GM12878 (cell line): ENCODE data around the gene ZNF469. TPM values are rescaled to one million over a fixed set of nuclear protein-coding genes. Genes with fewer than 3 reads are reported as not detected.

ENCODE experiments used
- ATAC-seq: fragments of 200-7000 bp; cut with Tn5 transposase; 3 replicates; pipeline ENCODE4 v1.9.1; 2020; ENCODE audit warnings: mild to moderate bottlenecking, moderate library complexity
- BruUV-seq: library from RNA; stranded (reverse); fragments of 400-500 nt; replicated peaks from 2 replicates; lab custom pipeline; 2021; lab: Mats Ljungman, UMichigan
- CTCF ChIA-PET: fragments of 300-600 bp; sonication (Branson Sonifier 250); formaldehyde crosslinking; extraction: SDS; loops from one replicate; lab custom pipeline; 2021; ENCODE audit warnings: inconsistent platforms; lab: Yijun Ruan, JAX
- POLR2A ChIA-PET: fragments of 350-600 bp; formaldehyde crosslinking; extraction: SDS; loops from one replicate; lab custom pipeline; 2021; ENCODE audit warnings: inconsistent platforms; lab: Charles Lee
- RAD21 ChIA-PET: fragments of 300-600 bp; sonication (Branson Sonifier 250); formaldehyde crosslinking; loops from one replicate; lab custom pipeline; 2023; ENCODE audit warnings: antibody characterized with exemption; ENCODE audit not compliant: unreplicated experiment; lab: Charles Lee
- SMC1A ChIA-PET: fragments of 300-600 bp; sonication (Branson Sonifier 250); formaldehyde crosslinking; loops from one replicate; lab custom pipeline; 2023; ENCODE audit not compliant: unreplicated experiment, uncharacterized antibody; lab: Charles Lee
- DNase-seq: peaks from one replicate; pipeline ENCODE4 v3.0.0-alpha.2; 2011; ENCODE audit warnings: low read depth, low spot score
- FAIRE-seq: peaks from 3 replicates; lab custom pipeline; 2011; peaks lifted over from hg19 to GRCh38; lab: Jason Lieb, UNC
- H2AFZ ChIP-seq: 2 replicates; pipeline ENCODE4 v1.6.0; 2011; ENCODE audit warnings: low read depth, low read length, control low read depth; ENCODE audit not compliant: control insufficient read depth
- H3K27ac ChIP-seq: 2 replicates; pipeline ENCODE4 v1.5.1; 2011; ENCODE audit warnings: control low read depth; ENCODE audit not compliant: control insufficient read depth, insufficient read depth
- H3K27me3 ChIP-seq, 2 experiments: replicated peaks in 1 of 2; 2 replicates each; pipeline versions ENCODE4 v1.6.0 to v1.6.1; 2011; ENCODE audit warnings: low read length in 1 of 2; ENCODE audit not compliant: control insufficient read depth in 2 of 2, insufficient read depth in 2 of 2
- H3K36me3 ChIP-seq, 2 experiments: 2 replicates each; pipeline ENCODE4 v1.5.1; 2011; ENCODE audit warnings: low read length in 1 of 2; ENCODE audit not compliant: control insufficient read depth in 2 of 2, insufficient read depth in 2 of 2
- H3K4me1 ChIP-seq: 2 replicates; pipeline ENCODE4 v1.6.1; 2011; ENCODE audit warnings: mild to moderate bottlenecking, low read length, moderate library complexity, mixed read lengths; ENCODE audit not compliant: control insufficient read depth, insufficient read depth
- H3K4me2 ChIP-seq: 2 replicates; pipeline ENCODE4 v1.6.0; 2011; ENCODE audit warnings: control low read depth; ENCODE audit not compliant: control insufficient read depth, insufficient read depth
- H3K4me3 ChIP-seq: fragments of 200-600 bp; sonication (generic); 2 replicates; pipeline ENCODE4 v1.5.1; 2016
- H3K79me2 ChIP-seq: 2 replicates; pipeline ENCODE4 v1.6.0; 2011; ENCODE audit warnings: low read length; ENCODE audit not compliant: control insufficient read depth, insufficient read depth
- H3K9ac ChIP-seq: 2 replicates; pipeline ENCODE4 v1.8.0; 2011; ENCODE audit warnings: low read length, control low read depth, mixed read lengths; ENCODE audit not compliant: control insufficient read depth, insufficient read depth
- H3K9me3 ChIP-seq: replicated peaks from 3 replicates; pipeline ENCODE4 v1.5.1; 2011; ENCODE audit warnings: mild to moderate bottlenecking, low read length; ENCODE audit not compliant: control insufficient read depth, insufficient read depth
- H4K20me1 ChIP-seq: 2 replicates; pipeline ENCODE4 v1.6.0; 2011; ENCODE audit not compliant: control insufficient read depth, insufficient read depth
- BRCA1 ChIP-seq: IDR thresholded peaks from 2 replicates; pipeline ENCODE4 v1.6.1; 2011; ENCODE audit warnings: low read depth, low read length, improper control_type of control experiment
- CTCF ChIP-seq, 3 experiments: IDR thresholded peaks in 2 of 3; conservative IDR thresholded peaks in 1 of 3; 2 replicates each; pipeline ENCODE4 v1.5.1; 2011; ENCODE audit warnings: low read depth in 3 of 3, low read length in 3 of 3, mild to moderate bottlenecking in 3 of 3, control low read depth in 2 of 3, moderate library complexity in 2 of 3, inconsistent platforms in 1 of 3, mixed read lengths in 1 of 3; ENCODE audit not compliant: control insufficient read depth in 2 of 3, insufficient read depth in 1 of 3; ENCODE audit errors: extremely low read depth in 1 of 3
- IKZF2 ChIP-seq, 2 experiments: fragments of 450-650 bp; IDR thresholded peaks; 2 replicates each; pipeline ENCODE4 v1.6.1; 2017; ENCODE audit warnings: mild to moderate bottlenecking in 2 of 2, moderate library complexity in 2 of 2
- NR2F1 ChIP-seq: fragments of 450-650 bp; conservative IDR thresholded peaks from 2 replicates; pipeline ENCODE4 v1.6.1; 2017; ENCODE audit warnings: mild to moderate bottlenecking
- POU2F2 ChIP-seq: IDR thresholded peaks from 3 replicates; pipeline ENCODE4 v1.6.1; 2011; ENCODE audit warnings: low read depth, mild to moderate bottlenecking, low read length, borderline replicate concordance
- REST ChIP-seq: IDR thresholded peaks from 2 replicates; pipeline ENCODE4 v1.6.1; 2012; ENCODE audit warnings: mild to moderate bottlenecking, low read depth, low read length
- RFX5 ChIP-seq: IDR thresholded peaks from 2 replicates; pipeline ENCODE4 v1.6.1; 2011; ENCODE audit warnings: low read depth, low read length, improper control_type of control experiment
- SMC3 ChIP-seq: IDR thresholded peaks from 2 replicates; pipeline ENCODE4 v1.6.1; 2011; ENCODE audit warnings: low read length, improper control_type of control experiment, borderline replicate concordance
- ZBTB11 ChIP-seq: fragments of 450-650 bp; formaldehyde crosslinking; IDR thresholded peaks from 2 replicates; pipeline ENCODE4 v1.5.0; 2022; ENCODE audit warnings: mild to moderate bottlenecking, missing genetic modification characterization
- ZNF207 ChIP-seq: fragments of 450-650 bp; IDR thresholded peaks from 2 replicates; pipeline ENCODE4 v1.6.1; 2014; ENCODE audit warnings: antibody characterized with exemption, mild to moderate bottlenecking, borderline replicate concordance
- ZNF274 ChIP-seq: IDR thresholded peaks from one replicate; pipeline ENCODE4 v1.8.0; 2011; ENCODE audit not compliant: insufficient read length, insufficient read depth
- WGBS: methylation state at CpG from one replicate; pipeline ENCODE4 v1.1.6; 2016; ENCODE audit warnings: low lambda C conversion rate; ENCODE audit not compliant: insufficient replicate concordance, insufficient coverage; ENCODE audit errors: missing lambda C conversion rate; 5-methylcytosine and 5-hydroxymethylcytosine counted together
- in situ Hi-C: fragments of 300-500 bp; cut with MboI; formaldehyde crosslinking; loops from 9 replicates; pipeline ENCODE4 v1.14.3; 2018; ENCODE audit warnings: mixed read lengths
- intact Hi-C: fragments of 100-400 bp; cut with micrococcal nuclease; formaldehyde crosslinking; loops from one replicate; pipeline ENCODE4 v1.14.2; 2022; ENCODE audit not compliant: unreplicated experiment
- polyA plus RNA-seq, 11 experiments: library from polyadenylated mRNA; depleted of rRNA in 4 of 11; unstranded in 6 of 11; stranded (reverse) in 5 of 11; fragments of >200 nt; fragmentation: Nextera tagmentation in 4 of 11; fragmentation: Illumina TruSeq in 1 of 11; extraction: Ambion mirVana in 4 of 11; extraction: Trizol in 1 of 11; gene quantifications; 1 replicate in 1 of 11; 2 replicates in 10 of 11; pipeline versions ENCODE4 v1.2.1 to v1.2.3, GENCODE V29; 2011 to 2016; ENCODE audit warnings: inconsistent platforms in 2 of 11, missing spikeins in 2 of 11, low read depth in 1 of 11
- total RNA-seq, 4 experiments: library from RNA; depleted of rRNA in 3 of 4; stranded (reverse); fragments of >200 nt in 3 of 4; fragmentation: Illumina TruSeq in 1 of 4; extraction: Trizol in 1 of 4; gene quantifications; 2 replicates each; pipeline versions ENCODE4 v1.2.1 to v1.2.3, GENCODE V29; 2013 to 2021

The ZNF469 gene
- total and polyA plus RNA-seq, 10 of the 15 experiments (the other 5 are each of a cell fraction or from before 2014, with no cell fraction given), result 0.01 to 0.21 (median 0.04) TPM; not detected in 3

GRCh38 chr16:88420496-88420895 lies 37.7 kb downstream of the ZNF469 start:
- no peak for DNase-seq
- Histone ChIP-seq H4K20me1 (no peaks in the 10 kb centered on the region), H3K27me3 (no peaks in the 10 kb centered on the region; a peak in 1 of 4 replicates), H3K4me3 (no peak overlapping the region), H3K36me3 (no peaks in the 10 kb centered on the region), H3K9me3 (no peaks in the 10 kb centered on the region), H3K4me2 (no peak overlapping the region), H3K79me2 (no peaks in the 10 kb centered on the region), H3K27ac (no peak overlapping the region), H2AFZ (no peak overlapping the region), H3K9ac (no peak overlapping the region), H3K4me1 (no peaks in the 10 kb centered on the region)
- intact Hi-C loops (no loop called here), in situ Hi-C loops (no loop called here)
- 35% methylated on average over 12 of the region's 12 CpGs for WGBS
- POLR2A ChIA-PET, result no interaction called here
- ATAC-seq, result no peak
- BruUV-seq, result no TSS peak
- RAD21 ChIA-PET, result no interaction called here
- no peak for FAIRE-seq
- TF ChIP-seq SMC3, result no peak
- no peak for TF ChIP-seq ZNF274
- no peak for TF ChIP-seq POU2F2
- TF ChIP-seq RFX5, result no peak
- no peak for TF ChIP-seq ZNF207
- no peak for TF ChIP-seq NR2F1
- no peak for TF ChIP-seq BRCA1
- no peak for TF ChIP-seq ZBTB11 (CRISPR knock-in tag)
- TF ChIP-seq IKZF2 (IDR thresholded peaks at IDR 0.05), result no peak
- TF ChIP-seq REST, result no peak
- TF ChIP-seq CTCF (IDR thresholded peaks at IDR 0.05 in 2 of 3, conservative IDR thresholded peaks at IDR 0.05 in 1 of 3; ENCODE audit: control insufficient read depth in 2 of 3, extremely low read depth in 1 of 3, insufficient read depth in 1 of 3, low read depth in 3 of 3, low read length in 3 of 3), result no peak
- CTCF ChIA-PET, result no interaction called here
- SMC1A ChIA-PET, result no interaction called here
